Measurements from ENCODE around the gene ALMS1.
"Not testable (repeated sequence)": the region's sequence is repeated elsewhere in the genome, so short reads cannot be mapped to it uniquely, and the experiment has no call there.

Gene ALMS1

DNA sequence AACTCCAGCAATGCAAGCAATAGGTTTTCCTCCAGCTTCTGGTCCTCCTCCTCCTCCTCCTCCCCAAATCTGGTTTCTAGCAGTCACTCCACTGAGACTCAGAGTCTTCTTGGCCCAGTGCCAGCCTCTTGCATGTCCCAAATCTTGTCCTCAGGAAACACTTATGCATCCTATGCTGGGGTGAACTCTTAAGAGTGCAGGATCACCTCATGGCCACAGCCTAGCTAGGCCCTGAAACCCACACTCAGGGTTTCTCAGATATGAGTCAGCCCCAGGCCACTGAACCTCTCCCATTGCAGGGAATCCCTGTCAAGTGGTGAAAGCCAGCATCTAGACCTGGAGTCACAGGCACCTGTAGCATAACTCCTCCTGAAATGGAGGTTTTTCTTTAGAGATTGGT, 238.4 kb downstream of the ALMS1 start:
- DNase-seq: not testable (repeated sequence)

- DNase-seq: not testable (repeated sequence)
These were observed 239.0 kb downstream of the ALMS1 start for GRCh38 chr2:73624625-73625024.

GRCh38 chr2:73626237-73626636, 240.6 kb downstream of the ALMS1 start:
- DNase-seq: not testable (repeated sequence)

- not testable (repeated sequence) for DNase-seq
These were observed 242.9 kb downstream of the ALMS1 start for GRCh38 chr2:73628493-73628892.

DNA sequence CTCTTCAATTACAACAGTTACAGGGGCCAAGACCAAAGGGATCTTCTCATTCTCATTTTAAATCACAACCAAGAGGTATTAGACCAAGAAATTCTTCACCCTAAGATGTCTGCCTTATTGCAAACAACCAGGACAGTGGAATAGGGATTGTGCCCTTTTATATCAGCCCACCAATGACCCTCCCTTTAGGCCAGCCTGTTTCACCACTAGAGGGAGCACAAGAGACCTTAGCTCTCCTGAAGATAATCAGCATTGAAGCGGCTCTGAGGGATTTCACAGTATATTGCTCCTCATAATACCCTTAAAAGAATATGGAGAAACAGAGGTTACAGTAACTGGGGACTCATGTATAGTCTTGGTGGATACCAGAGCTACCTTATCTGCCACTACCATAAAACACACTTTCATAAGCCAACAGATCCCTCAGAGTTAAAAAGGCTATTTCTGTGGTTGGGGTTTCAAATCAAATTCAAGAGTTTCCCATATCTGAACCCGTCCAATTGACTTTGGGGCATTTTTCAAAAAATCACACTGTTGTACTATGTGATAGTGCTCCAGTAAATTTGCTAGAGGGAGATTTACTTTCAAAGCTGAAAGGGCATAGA, 245.1 kb downstream of the ALMS1 start:
- not testable (repeated sequence) for DNase-seq

- DNase-seq: not testable (repeated sequence)
These were observed 251.3 kb downstream of the ALMS1 start for GRCh38 chr2:73636977-73637376.

DNA sequence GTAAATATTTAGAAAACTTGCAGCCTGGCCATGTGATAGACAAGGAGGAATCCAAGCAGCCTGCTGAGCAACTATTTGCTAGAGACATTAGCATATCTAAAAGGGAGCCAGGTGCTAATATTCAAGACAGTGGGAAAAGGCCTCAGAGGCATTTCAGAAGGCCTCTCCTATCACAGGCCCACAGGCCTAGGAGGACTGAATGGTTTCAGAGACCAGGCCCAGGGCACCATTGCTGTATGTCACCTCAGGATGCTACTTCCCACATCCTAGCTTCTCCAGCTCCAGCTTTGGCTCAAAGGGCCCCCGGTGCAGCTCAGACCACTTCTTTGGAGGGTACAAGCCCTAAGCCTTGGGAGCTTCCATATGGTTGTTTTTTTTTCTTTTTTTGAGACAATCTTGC, 252.8 kb downstream of the ALMS1 start:
- no peak for DNase-seq

DNA sequence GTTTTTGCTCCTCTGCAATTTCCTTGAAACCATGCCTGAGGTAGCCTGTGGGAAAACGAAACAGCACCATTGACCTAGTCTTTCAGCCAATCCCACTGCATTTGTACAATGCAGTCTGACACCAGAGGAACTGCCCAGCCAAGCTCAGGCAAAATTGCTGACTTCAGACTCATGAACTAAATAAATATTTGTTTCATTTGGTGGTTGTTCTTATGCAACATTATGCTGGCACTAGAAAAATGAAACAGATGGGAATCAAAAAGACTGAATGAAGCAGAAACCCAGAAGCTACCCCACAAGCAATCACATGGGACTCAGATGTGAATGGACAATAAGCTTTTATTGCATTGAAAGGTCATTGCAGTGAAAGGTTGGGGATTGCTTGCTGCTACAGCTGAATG, 254.9 kb downstream of the ALMS1 start:
- DNase-seq: no peak

DNA sequence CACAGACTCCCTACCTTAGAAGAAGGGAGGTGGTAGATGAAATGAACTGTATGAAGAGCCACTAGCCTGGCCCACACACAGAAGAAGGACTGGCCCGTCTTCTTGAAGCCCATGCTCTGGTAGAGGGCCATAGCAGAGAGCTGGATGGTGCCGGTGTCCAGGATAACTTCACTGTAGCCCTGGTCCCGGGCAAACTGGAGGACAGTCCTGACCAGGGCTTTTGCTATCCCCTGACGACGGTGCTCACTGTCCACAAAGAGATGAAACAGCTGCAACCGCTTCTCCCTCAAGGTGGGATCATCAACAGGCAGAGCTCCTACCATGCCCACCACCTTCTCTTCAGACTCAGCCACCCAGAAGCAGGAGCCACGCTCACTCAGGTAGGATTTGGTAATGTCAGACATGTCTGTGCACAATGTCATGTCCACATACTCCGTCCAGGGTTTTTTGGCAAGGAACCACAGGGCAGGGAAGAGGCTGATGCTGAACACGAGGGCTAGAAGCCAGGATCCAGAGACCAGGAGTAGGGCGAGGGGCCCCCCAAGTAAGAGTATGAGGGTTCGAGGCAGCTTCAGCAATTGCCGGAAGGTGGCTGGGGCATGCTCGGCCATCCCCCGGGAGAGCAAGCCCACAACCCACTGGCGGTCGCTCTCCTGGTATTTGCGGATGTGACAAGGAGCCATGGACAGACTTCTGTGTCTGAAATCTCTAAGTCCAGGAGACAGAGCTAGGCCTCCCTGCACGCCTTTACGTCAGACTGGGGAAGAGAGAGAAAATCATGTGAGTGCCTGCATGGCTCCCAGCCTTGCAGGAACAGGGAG, 255.5 kb downstream of the ALMS1 start:
- no peak for DNase-seq

DNA sequence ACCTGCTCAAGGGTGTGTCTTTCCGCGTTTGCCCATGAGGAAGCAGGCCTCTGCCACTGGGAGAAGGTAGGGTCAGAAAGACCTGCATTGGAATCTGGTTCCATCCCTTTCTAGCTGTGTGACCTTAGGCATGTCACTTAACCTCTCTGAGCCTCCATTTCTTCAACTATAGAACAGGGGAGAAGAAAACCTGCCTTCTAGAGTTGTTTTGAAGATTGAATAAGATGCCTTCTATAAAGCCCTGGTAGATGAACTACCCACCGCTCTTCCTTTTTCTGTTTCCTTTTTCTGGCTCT, 256.1 kb downstream of the ALMS1 start:
- no peak for DNase-seq

GRCh38 chr2:73642338-73643018, 256.8 kb downstream of the ALMS1 start, which contains the start of gene NAT8:
Gene NAT8 (minus strand): TSS chr2:73642422. CDS start chr2:73641628, 794 bp downstream.
- no peak for DNase-seq

DNA sequence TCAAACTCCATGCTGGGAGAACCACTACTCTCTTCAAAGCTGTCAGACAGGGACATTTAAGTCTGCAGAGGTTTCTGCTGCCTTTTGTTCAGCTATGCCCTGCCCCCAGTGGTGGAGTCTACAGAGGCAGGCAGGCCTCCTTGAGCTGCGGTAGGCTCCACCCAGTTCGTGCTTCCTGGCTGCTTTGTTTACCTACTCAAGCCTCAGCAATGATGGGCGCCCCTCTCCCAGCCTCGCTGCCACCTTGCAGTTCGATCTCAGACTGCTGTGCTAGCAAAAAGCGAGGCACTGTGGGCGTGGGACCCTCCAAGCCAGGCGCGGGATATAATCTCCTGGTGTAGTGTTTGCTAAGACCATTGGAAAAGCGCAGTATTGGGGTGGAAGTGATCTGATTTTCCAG, 262.1 kb downstream of the ALMS1 start:
- DNase-seq: not testable (repeated sequence)

DNA sequence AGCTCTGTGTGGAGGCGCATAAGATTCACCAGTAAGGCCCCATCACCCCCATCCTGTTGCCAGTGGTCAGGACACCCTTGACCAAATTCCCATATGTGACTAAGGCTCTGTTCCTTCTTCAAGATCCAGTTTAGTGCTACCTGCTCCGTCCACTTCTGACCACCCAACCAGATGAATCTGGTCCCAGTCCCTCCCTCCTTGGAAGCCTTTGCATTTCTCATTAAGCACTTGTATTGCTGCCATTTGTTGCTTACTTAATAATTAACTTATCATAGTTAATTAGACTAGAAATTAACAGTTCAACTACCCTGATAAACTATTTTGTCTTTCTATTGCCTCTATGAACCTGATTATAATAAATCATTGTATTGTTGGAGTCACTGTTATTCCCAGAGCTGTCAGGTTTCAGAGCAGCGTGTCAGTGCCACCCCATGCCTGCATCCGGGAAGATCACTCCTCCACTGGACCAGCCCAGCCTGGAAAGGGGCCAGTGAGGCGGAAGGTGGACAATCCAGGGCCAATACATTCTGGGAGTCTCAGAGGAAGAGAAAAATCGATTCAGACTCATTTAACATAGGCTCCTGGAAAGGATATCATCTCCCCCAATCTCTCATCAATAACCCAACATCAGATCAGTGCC, 266.1 kb downstream of the ALMS1 start:
- no peak for DNase-seq

DNA sequence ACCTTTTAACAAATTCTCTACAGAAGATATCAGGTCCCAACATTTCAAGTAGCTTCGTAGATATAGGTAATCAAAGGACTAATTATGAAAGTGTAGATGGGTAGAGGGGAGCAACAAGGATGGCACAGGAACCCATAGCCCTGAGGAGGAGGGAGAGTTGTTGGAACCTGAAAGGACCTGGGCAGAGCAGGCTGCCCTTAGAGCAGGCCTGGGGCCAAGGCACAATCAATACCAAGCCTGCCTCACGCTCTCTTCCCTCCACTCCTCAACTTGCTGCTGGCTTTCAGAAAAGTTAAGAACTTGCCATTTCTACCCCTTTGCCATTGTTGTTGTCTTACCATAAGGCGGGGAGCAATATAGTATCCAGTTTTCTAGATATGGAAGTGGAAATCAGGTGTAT, 266.7 kb downstream of the ALMS1 start:
- DNase-seq: no peak

- no peak for DNase-seq
These were observed 268.5 kb downstream of the ALMS1 start for GRCh38 chr2:73654175-73654574.
